HCT116 (cell line): ENCODE data around the gene PIP4P1. TPM values are rescaled to one million over a fixed set of nuclear protein-coding genes. Genes with fewer than 3 reads are reported as not detected.

Experiments used
- ATAC-seq: fragments of 200-7000 bp; cut with Tn5 transposase; 2 replicates; pipeline ENCODE4 v1.9.1; 2020; ENCODE audit warnings: mild to moderate bottlenecking, moderate library complexity
- BruUV-seq: library from RNA; stranded (reverse); fragments of 400-500 nt; replicated peaks from 2 replicates; lab custom pipeline; 2021; lab: Mats Ljungman, UMichigan
- CTCF ChIA-PET: fragments of 300-600 bp; sonication (Branson Sonifier 250); formaldehyde crosslinking; loops from one replicate; lab custom pipeline; 2021; ENCODE audit warnings: antibody characterized with exemption; lab: Charles Lee
- POLR2A ChIA-PET: fragments of 300-600, 350-600 bp; sonication (Branson Sonifier 250); formaldehyde crosslinking; loops from one replicate; lab custom pipeline; 2021; ENCODE audit warnings: antibody characterized with exemption; lab: Charles Lee
- RAD21 ChIA-PET, 2 experiments: fragments of 300-600 bp; sonication (Branson Sonifier 250); formaldehyde crosslinking; loops; one replicate each; lab custom pipeline; 2023; ENCODE audit warnings: low total read pairs in 2 of 2; ENCODE audit not compliant: uncharacterized antibody in 2 of 2, unreplicated experiment in 2 of 2, low non-redundant PET in 1 of 2; lab: Charles Lee
- DNase-seq: peaks from one replicate; pipeline ENCODE4 v3.0.0-alpha.2; 2010; ENCODE audit warnings: low read depth, low spot score
- H2AFZ ChIP-seq: fragments of 200-600 bp; shearing (Covaris generic), sonication (generic); 2 replicates; pipeline ENCODE4 v1.6.1; 2017; ENCODE audit warnings: low read depth, mixed run types, mixed read lengths, antibody characterized with exemption, low read length; ENCODE audit not compliant: poor library complexity, severe bottlenecking
- H3K27ac ChIP-seq: 2 replicates; pipeline ENCODE4 v1.5.1; 2012; ENCODE audit warnings: low read depth, low read length
- H3K27me3 ChIP-seq: fragments of 200-600 bp; sonication (generic); 2 replicates; pipeline ENCODE4 v1.6.1; 2016; ENCODE audit warnings: mixed run types, low read length, mixed read lengths; ENCODE audit not compliant: insufficient read depth
- H3K36me3 ChIP-seq, 2 experiments: fragments of 200-500 bp in 1 of 2; fragments of 200-600 bp in 1 of 2; sonication (Bioruptor generic) in 1 of 2; sonication (generic) in 1 of 2; 2 replicates each; pipeline versions ENCODE4 v1.5.1 to v1.6.1; 2014 to 2016; ENCODE audit warnings: low read length in 2 of 2, inconsistent platforms in 1 of 2, mixed read lengths in 1 of 2, mixed run types in 1 of 2; ENCODE audit not compliant: insufficient read depth in 2 of 2, control insufficient read depth in 1 of 2
- H3K4me1 ChIP-seq, 2 experiments: fragments of 200-600 bp in 1 of 2; sonication (generic) in 1 of 2; 2 replicates each; pipeline versions ENCODE4 v1.5.1 to v1.6.1; 2012 to 2017; ENCODE audit warnings: low read length in 2 of 2, inconsistent platforms in 1 of 2, mild to moderate bottlenecking in 1 of 2, mixed read lengths in 1 of 2, mixed run types in 1 of 2, moderate library complexity in 1 of 2; ENCODE audit not compliant: insufficient read depth in 2 of 2, control insufficient read depth in 1 of 2
- H3K4me2 ChIP-seq: fragments of 200-600 bp; sonication (generic); 2 replicates; pipeline ENCODE4 v1.6.1; 2017; ENCODE audit warnings: mixed run types, low read length, mixed read lengths
- H3K4me3 ChIP-seq, 2 experiments: fragments of 200-600 bp in 1 of 2; sonication (generic) in 1 of 2; replicated peaks in 1 of 2; 2 replicates each; pipeline ENCODE4 v1.5.1; 2011 to 2016; ENCODE audit warnings: low read length in 2 of 2, control low read depth in 1 of 2, low read depth in 1 of 2, mild to moderate bottlenecking in 1 of 2, mixed read lengths in 1 of 2, mixed run types in 1 of 2
- H3K79me2 ChIP-seq: fragments of 200-600 bp; sonication (generic); 2 replicates; pipeline ENCODE4 v1.6.1; 2017; ENCODE audit warnings: mild to moderate bottlenecking, mixed run types, low read length, moderate library complexity, mixed read lengths; ENCODE audit not compliant: insufficient read depth
- H3K9ac ChIP-seq: fragments of 200-600 bp; sonication (generic); 2 replicates; pipeline ENCODE4 v1.6.1; 2016; ENCODE audit warnings: low read length, mixed read lengths
- H3K9me2 ChIP-seq: fragments of 200-600 bp; sonication (generic), shearing (Covaris generic); 2 replicates; pipeline ENCODE4 v1.6.1; 2017; ENCODE audit warnings: mixed run types, mild to moderate bottlenecking, moderate library complexity; ENCODE audit not compliant: insufficient read depth
- H3K9me3 ChIP-seq, 2 experiments: fragments of 200-500 bp in 1 of 2; fragments of 200-600 bp in 1 of 2; sonication (Bioruptor generic) in 1 of 2; sonication (generic) in 1 of 2; 2 replicates each; pipeline ENCODE4 v1.6.1; 2014 to 2017; ENCODE audit warnings: low read length in 2 of 2, mixed read lengths in 2 of 2, inconsistent platforms in 1 of 2, low read depth in 1 of 2, mild to moderate bottlenecking in 1 of 2, mixed run types in 1 of 2, moderate library complexity in 1 of 2; ENCODE audit not compliant: control insufficient read depth in 1 of 2, insufficient read depth in 1 of 2
- H4K20me1 ChIP-seq: fragments of 200-600 bp; sonication (generic), shearing (Covaris generic); 2 replicates; pipeline ENCODE4 v1.6.1; 2017; ENCODE audit warnings: mixed run types, mild to moderate bottlenecking, moderate library complexity; ENCODE audit not compliant: insufficient read depth
- ATF3 ChIP-seq: IDR thresholded peaks from 2 replicates; pipeline ENCODE4 v1.6.1; 2012
- EZH2 ChIP-seq: fragments of 200-600 bp; sonication (generic); IDR thresholded peaks from 2 replicates; pipeline ENCODE4 v1.6.1; 2017; ENCODE audit warnings: antibody characterized with exemption, mixed run types
- FOSL1 ChIP-seq: IDR thresholded peaks from 2 replicates; pipeline ENCODE4 v1.6.1; 2012; ENCODE audit warnings: low read depth
- POLR2A ChIP-seq: IDR thresholded peaks from 2 replicates; pipeline ENCODE4 v1.7.0; 2011; ENCODE audit warnings: borderline replicate concordance; ENCODE audit not compliant: insufficient read depth, insufficient read length; ENCODE audit errors: extremely low read depth
- POLR2AphosphoS5 ChIP-seq: IDR thresholded peaks from 2 replicates; pipeline ENCODE4 v1.6.1; 2011; ENCODE audit warnings: mild to moderate bottlenecking, low read depth, low read length, moderate library complexity
- RAD21 ChIP-seq: IDR thresholded peaks from 2 replicates; pipeline ENCODE4 v1.6.1; 2012; ENCODE audit warnings: low read depth, mild to moderate bottlenecking
- SIN3A ChIP-seq: IDR thresholded peaks from 2 replicates; pipeline ENCODE4 v1.6.1; 2012; ENCODE audit warnings: low read depth
- SP1 ChIP-seq: IDR thresholded peaks from 2 replicates; pipeline ENCODE4 v1.6.1; 2012; ENCODE audit warnings: low read depth
- TCF7L2 ChIP-seq: IDR thresholded peaks from 2 replicates; pipeline ENCODE4 v1.7.0; 2011; ENCODE audit warnings: borderline replicate concordance, inconsistent platforms; ENCODE audit not compliant: insufficient read depth, insufficient read length; ENCODE audit errors: extremely low read depth
- YY1 ChIP-seq: IDR thresholded peaks from 2 replicates; pipeline ENCODE4 v1.6.1; 2011; ENCODE audit warnings: low read length, low read depth, moderate library complexity, mild to moderate bottlenecking; ENCODE audit not compliant: insufficient replicate concordance; ENCODE audit errors: extremely low read depth
- ZFX ChIP-seq: fragments of 450-650 bp; IDR thresholded peaks from 2 replicates; pipeline ENCODE4 v1.6.1; 2017
- intact Hi-C: fragments of 100-400 bp; cut with micrococcal nuclease; formaldehyde crosslinking; loops from 2 replicates; pipeline ENCODE4 v1.10.0; 2022
- total RNA-seq: library from RNA; stranded (reverse); gene quantifications from one replicate; pipeline ENCODE4 v1.2.1, GENCODE V29; 2021; ENCODE audit not compliant: unreplicated experiment
- TF ChIP-seq, protein P1 (sequence below): IDR thresholded peaks from 2 replicates; pipeline ENCODE4 v1.6.1; 2012

The PIP4P1 gene
- total RNA-seq, 1 experiment from 2014 or later: 35.4 TPM

DNA sequence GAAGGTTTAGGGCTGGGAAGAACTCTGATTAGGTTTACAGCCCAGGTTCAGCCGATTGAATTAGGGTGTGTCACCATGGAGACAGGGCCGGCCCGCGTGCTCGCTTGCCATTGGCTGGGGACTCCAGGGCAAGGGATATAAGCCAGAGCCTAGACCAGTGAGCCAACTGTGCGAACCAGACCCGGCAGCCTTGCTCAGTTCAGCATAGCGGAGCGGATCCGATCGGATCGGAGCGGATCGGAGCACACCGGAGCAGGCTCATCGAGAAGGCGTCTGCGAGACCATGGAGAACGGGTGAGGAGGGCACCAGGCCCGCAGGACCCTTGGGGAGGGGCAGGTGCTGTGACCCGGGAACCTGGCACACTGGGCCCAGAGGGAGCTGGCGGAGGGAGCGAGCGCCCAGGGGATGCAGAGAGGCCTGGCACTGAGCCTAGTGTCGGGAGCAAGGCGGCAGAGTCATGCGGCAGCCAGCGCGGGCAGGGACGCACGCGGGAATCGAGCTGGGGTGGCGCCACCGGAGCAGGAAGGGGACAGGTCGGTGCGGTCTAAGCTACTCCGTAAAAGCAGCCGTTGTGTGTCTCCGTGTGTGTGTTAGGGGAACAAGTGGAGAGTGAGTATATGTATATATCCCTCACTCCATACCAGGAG lies 8.1 kb upstream of the PIP4P1 start, which contains the start of gene PNP:
Gene PNP (plus strand): TSS at position 165 of the 648 bp plus-strand sequence. CDS start 119 bp downstream, at position 284.
- POLR2A ChIA-PET: interaction anchor here (0.7 to 2.4 kb wide), 18 partner anchors 8 to 211 kb away, joined by 3 to 18 read pairs (median 5); partner anchors contain the start of genes APEX1, PARP2, PIP4P1 and TEP1
- Histone ChIP-seq H3K4me1 (peaks cover 10 to 15% of the 10 kb centered on the region in 2 experiments; a peak in 3 of 4 replicates), H4K20me1 (no peaks in the 10 kb centered on the region), H3K79me2 (peaks cover 51% of the 10 kb centered on the region), H3K27ac (peak within 1 kb of the TSS; percentile 86), H3K36me3 (peaks cover 10 to 25% of the 10 kb centered on the region in 2 experiments), H3K9me3 (no peaks in the 10 kb centered on the region), H3K9ac (peak within 1 kb of the TSS; percentile 97)
- RAD21 ChIA-PET: interaction anchor here in 1 of 2 experiments (0.8 kb wide), 1 partner anchor 53 kb away, joined by 3 read pairs; no protein-coding TSS in a partner anchor
- TSS peak; percentile 53 for BruUV-seq
- peak; percentile 99 for TF ChIP-seq POLR2A
- TF ChIP-seq POLR2AphosphoS5: peak; percentile 99
- TF ChIP-seq ATF3: no peak
- peak; percentile 78; the same call in 1 of the 2 replicates for TF ChIP-seq ZFX
- no peak for TF ChIP-seq EZH2
- TF ChIP-seq RAD21: 0 out of 2 replicates have a peak, but pooled peaks have one; percentile 8
- TF ChIP-seq TCF7L2: peak; percentile 11
- TF ChIP-seq, protein P1, sequence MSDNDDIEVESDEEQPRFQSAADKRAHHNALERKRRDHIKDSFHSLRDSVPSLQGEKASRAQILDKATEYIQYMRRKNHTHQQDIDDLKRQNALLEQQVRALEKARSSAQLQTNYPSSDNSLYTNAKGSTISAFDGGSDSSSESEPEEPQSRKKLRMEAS: peak; percentile 78; the same call in 1 of the 2 replicates
- peak; percentile 72; the same call in 1 of the 2 replicates for TF ChIP-seq SIN3A
- no peak for TF ChIP-seq FOSL1
- TF ChIP-seq SP1: peak; percentile 49; the same call in 1 of the 2 replicates
- no peak for TF ChIP-seq YY1
- TF ChIP-seq, all 23 proteins: peak for 8
- CTCF ChIA-PET: interaction anchor here (0.8 kb wide), 1 partner anchor 54 kb away, joined by 3 read pairs; no protein-coding TSS in a partner anchor
- Histone ChIP-seq H3K4me3 (peak within 1 kb of the TSS; percentile 80 to 96), H3K27me3 (no peaks in the 10 kb centered on the region), H3K4me2 (peak within 1 kb of the TSS; percentile 93), H3K9me2 (no peaks in the 10 kb centered on the region), H2AFZ (peak within 1 kb of the TSS; percentile 96)
- peak; percentile 85 for DNase-seq
- peak; percentile 95 for ATAC-seq
- intact Hi-C loops: loop anchor here (5.0 kb wide), 2 partner anchors 138 to 213 kb away; partner anchors contain the start of gene RNASE4
